H9 (cell line): ENCODE measurements around the gene KLHL13. TPM values are rescaled to one million over a fixed set of nuclear protein-coding genes. Genes with fewer than 3 reads are reported as not detected.

Experiments
- DNase-seq: peaks from one replicate; pipeline ENCODE4 v3.0.0-alpha.2; 2017
- H2AFZ ChIP-seq: one replicate; pipeline ENCODE4 v1.6.1; 2013; ENCODE audit warnings: mild to moderate bottlenecking, low read length, control low read depth, moderate library complexity
- H2AK5ac ChIP-seq: 2 replicates; pipeline ENCODE4 v1.6.1; 2013; ENCODE audit warnings: low read length, control low read depth, mixed read lengths; ENCODE audit not compliant: insufficient read length
- H2BK120ac ChIP-seq: one replicate; pipeline ENCODE4 v1.6.1; 2013; ENCODE audit warnings: low read depth, mild to moderate bottlenecking, low read length, control low read depth, inconsistent platforms; ENCODE audit not compliant: poor library complexity, severe bottlenecking
- H2BK12ac ChIP-seq: 2 replicates; pipeline ENCODE4 v1.6.1; 2013; ENCODE audit warnings: low read length, control low read depth, mixed read lengths, low read depth; ENCODE audit not compliant: insufficient read length
- H2BK15ac ChIP-seq: 2 replicates; pipeline ENCODE4 v1.6.1; 2013; ENCODE audit warnings: low read depth, low read length, control low read depth
- H2BK20ac ChIP-seq: one replicate; pipeline ENCODE4 v1.6.1; 2013; ENCODE audit warnings: low read depth, mild to moderate bottlenecking, low read length, control low read depth, inconsistent platforms; ENCODE audit not compliant: poor library complexity, severe bottlenecking
- H2BK5ac ChIP-seq: 2 replicates; pipeline ENCODE4 v1.6.1; 2013; ENCODE audit warnings: low read length, control low read depth, mixed read lengths; ENCODE audit not compliant: insufficient read length
- H3K14ac ChIP-seq: 2 replicates; pipeline ENCODE4 v1.6.1; 2013; ENCODE audit warnings: low read length, control low read depth; ENCODE audit not compliant: insufficient read depth
- H3K18ac ChIP-seq: 2 replicates; pipeline ENCODE4 v1.6.1; 2013; ENCODE audit warnings: low read depth, mild to moderate bottlenecking, mixed read lengths, low read length, control low read depth; ENCODE audit not compliant: insufficient read length
- H3K23ac ChIP-seq: 2 replicates; pipeline ENCODE4 v1.6.1; 2013; ENCODE audit warnings: low read length, control low read depth, mixed read lengths, low read depth; ENCODE audit not compliant: insufficient read length
- H3K23me2 ChIP-seq: 2 replicates; pipeline ENCODE4 v1.6.1; 2013; ENCODE audit warnings: low read depth, mild to moderate bottlenecking, mixed read lengths, low read length, control low read depth; ENCODE audit not compliant: insufficient read length, poor library complexity, severe bottlenecking
- H3K27ac ChIP-seq: 2 replicates; pipeline ENCODE4 v1.5.1; 2013; ENCODE audit warnings: low read length, control low read depth, mixed read lengths, low read depth; ENCODE audit not compliant: insufficient read length
- H3K27me3 ChIP-seq: 2 replicates; pipeline ENCODE4 v1.6.1; 2013; ENCODE audit warnings: low read length, control low read depth, inconsistent platforms; ENCODE audit not compliant: insufficient read depth
- H3K4ac ChIP-seq: 2 replicates; pipeline ENCODE4 v1.6.1; 2013; ENCODE audit warnings: low read depth, mild to moderate bottlenecking, control low read depth, inconsistent platforms, low read length, moderate library complexity
- H3K4me1 ChIP-seq: 2 replicates; pipeline ENCODE4 v1.6.1; 2013; ENCODE audit warnings: low read length, control low read depth, inconsistent platforms; ENCODE audit not compliant: insufficient read depth
- H3K4me2 ChIP-seq: 2 replicates; pipeline ENCODE4 v1.6.1; 2013; ENCODE audit warnings: low read length, control low read depth, mixed read lengths; ENCODE audit not compliant: insufficient read length, insufficient read depth
- H3K56ac ChIP-seq: 2 replicates; pipeline ENCODE4 v1.6.1; 2013; ENCODE audit warnings: low read depth, mild to moderate bottlenecking, mixed read lengths, low read length, control low read depth; ENCODE audit not compliant: insufficient read length
- H3K79me1 ChIP-seq: 2 replicates; pipeline ENCODE4 v1.6.1; 2013; ENCODE audit warnings: low read depth, mild to moderate bottlenecking, moderate library complexity, low read length, control low read depth, inconsistent platforms; ENCODE audit not compliant: insufficient read depth, poor library complexity, severe bottlenecking
- H3K79me2 ChIP-seq: 2 replicates; pipeline ENCODE4 v1.6.1; 2013; ENCODE audit warnings: low read length, control low read depth, inconsistent platforms; ENCODE audit not compliant: insufficient read depth
- H3K9ac ChIP-seq: 2 replicates; pipeline ENCODE4 v1.6.1; 2013; ENCODE audit warnings: low read length, control low read depth, mixed read lengths; ENCODE audit not compliant: insufficient read length; ENCODE audit errors: extremely low read depth
- H3K9me3 ChIP-seq: one replicate; pipeline ENCODE4 v1.6.1; 2013; ENCODE audit warnings: low read depth, low read length, inconsistent platforms; ENCODE audit not compliant: control insufficient read depth
- H3T11ph ChIP-seq: one replicate; pipeline ENCODE4 v1.6.1; 2013; ENCODE audit warnings: mild to moderate bottlenecking, low read length, control low read depth, inconsistent platforms
- H4K20me1 ChIP-seq: one replicate; pipeline ENCODE4 v1.6.1; 2013; ENCODE audit not compliant: control insufficient read depth, insufficient read length, insufficient read depth
- H4K5ac ChIP-seq: 2 replicates; pipeline ENCODE4 v1.6.1; 2013; ENCODE audit warnings: low read depth, mild to moderate bottlenecking, mixed read lengths, low read length, control low read depth; ENCODE audit not compliant: insufficient read length
- H4K8ac ChIP-seq: replicated peaks from 2 replicates; pipeline ENCODE4 v1.6.1; 2013; ENCODE audit warnings: low read length, control low read depth, mixed read lengths, low read depth; ENCODE audit not compliant: insufficient read length
- H4K91ac ChIP-seq: 2 replicates; pipeline ENCODE4 v1.6.1; 2013; ENCODE audit warnings: low read depth, mild to moderate bottlenecking, moderate library complexity, mixed read lengths, low read length, control low read depth; ENCODE audit not compliant: insufficient read length
- H3K27ac Mint-ChIP-seq, 3 experiments: 2 replicates in 2 of 3; 3 replicates in 1 of 3; pipeline ENCODE4 v1.8.0; 2020 to 2021; ENCODE audit warnings: mixed read lengths in 3 of 3, mild to moderate bottlenecking in 1 of 3, moderate library complexity in 1 of 3
- H3K27me3 Mint-ChIP-seq: 2 replicates; pipeline ENCODE4 v1.8.0; 2021; ENCODE audit warnings: low read depth, mild to moderate bottlenecking, moderate library complexity, mixed read lengths
- H3K36me3 Mint-ChIP-seq, 3 experiments: 2 replicates in 2 of 3; 3 replicates in 1 of 3; pipeline ENCODE4 v1.8.0; 2020 to 2021; ENCODE audit warnings: low read depth in 3 of 3, mixed read lengths in 3 of 3; ENCODE audit not compliant: insufficient read depth in 1 of 3
- H3K4me1 Mint-ChIP-seq, 2 experiments: 2 replicates each; pipeline ENCODE4 v1.8.0; 2020; ENCODE audit warnings: mixed read lengths in 2 of 2
- H3K4me3 Mint-ChIP-seq, 2 experiments: 2 replicates in 1 of 2; 3 replicates in 1 of 2; pipeline ENCODE4 v1.8.0; 2020 to 2021; ENCODE audit warnings: mild to moderate bottlenecking in 2 of 2, mixed read lengths in 2 of 2, moderate library complexity in 1 of 2
- H3K9me3 Mint-ChIP-seq, 2 experiments: 2 replicates in 1 of 2; 3 replicates in 1 of 2; pipeline ENCODE4 v1.8.0; 2020; ENCODE audit warnings: mild to moderate bottlenecking in 2 of 2, mixed read lengths in 2 of 2, moderate library complexity in 1 of 2
- CTCF ChIP-seq: fragments of 200-600 bp; sonication (generic); conservative IDR thresholded peaks from 3 replicates; pipeline ENCODE4 v1.8.0; 2021; ENCODE audit warnings: antibody characterized with exemption, mild to moderate bottlenecking
- WGBS: extraction: QIAGEN DNeasy Blood & Tissue Kit; methylation state at CpG from one replicate; pipeline ENCODE4 v1.1.7; 2013; ENCODE audit warnings: missing lambda C conversion rate, low lambda C conversion rate, mixed read lengths; ENCODE audit not compliant: insufficient read length; ENCODE audit errors: extremely low coverage; 5-methylcytosine and 5-hydroxymethylcytosine counted together
- total RNA-seq: library from RNA; stranded (reverse); gene quantifications from 2 replicates; pipeline ENCODE4 v1.2.1, GENCODE V29; 2021

The KLHL13 gene
- total RNA-seq, 1 experiment from 2014 or later, result 4.1 TPM

DNA sequence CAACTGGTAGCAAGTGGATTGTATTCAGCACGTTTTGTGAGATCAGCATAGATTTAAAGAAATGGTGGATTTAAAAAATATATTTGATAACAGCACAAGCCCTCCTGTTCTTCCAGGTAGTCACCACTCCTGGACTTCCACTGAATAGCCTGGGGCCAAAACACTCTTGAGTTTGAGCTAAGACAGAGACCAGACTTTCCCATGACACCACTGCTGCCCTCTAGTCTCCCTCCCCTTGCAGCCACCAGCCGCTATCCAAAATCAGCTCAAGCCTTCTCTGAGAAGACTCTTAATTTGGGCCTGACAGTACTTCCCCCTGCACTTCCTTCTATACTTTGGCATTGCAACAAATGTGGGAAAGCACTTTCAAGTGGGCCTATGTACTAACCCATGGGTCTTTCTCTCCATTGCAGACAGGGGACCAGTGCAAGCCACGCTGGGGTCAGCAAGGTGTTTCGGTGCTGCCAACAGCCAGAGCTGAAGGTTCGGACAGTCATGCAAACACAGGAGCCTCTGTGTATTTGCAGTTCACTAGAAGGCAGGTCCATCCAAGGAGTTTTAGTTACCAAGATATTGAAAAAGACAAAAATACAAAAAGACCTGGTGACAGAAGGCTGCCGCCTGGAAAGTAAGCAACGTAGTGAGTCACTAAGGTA is 40.5 kb upstream of the KLHL13 start:
- Histone ChIP-seq H3K79me1 (no peaks in the 10 kb centered on the region), H2BK12ac (no peak overlapping the region), H2BK15ac (no peak overlapping the region), H3T11ph (no peak overlapping the region), H4K5ac (no peak overlapping the region), H3K9ac (no peak overlapping the region), H3K9me3 (peaks cover 32% of the 10 kb centered on the region), H3K4ac (no peak overlapping the region), H3K56ac (no peak overlapping the region), H3K27ac (no peak overlapping the region), H2AK5ac (no peak overlapping the region), H4K8ac (no peak overlapping the region), H2BK5ac (no peak overlapping the region), H3K23me2 (no peaks in the 10 kb centered on the region), H4K20me1 (no peaks in the 10 kb centered on the region), H4K91ac (no peak overlapping the region), H2AFZ (no peak overlapping the region), H3K18ac (no peak overlapping the region), H3K4me2 (no peak overlapping the region), H3K23ac (no peak overlapping the region), H2BK120ac (no peak overlapping the region), H3K14ac (no peak overlapping the region), H3K4me1 (no peaks in the 10 kb centered on the region), H3K27me3 (no peaks in the 10 kb centered on the region), H3K79me2 (no peaks in the 10 kb centered on the region), H2BK20ac (no peak overlapping the region)
- no peaks in the 10 kb centered on the region for H3K4me1 Mint-ChIP-seq
- H3K36me3 Mint-ChIP-seq, result no peaks in the 10 kb centered on the region
- TF ChIP-seq CTCF, result no peak
- no peak overlapping the region for H3K27ac Mint-ChIP-seq
- DNase-seq, result no peak
- no peak overlapping the region for H3K4me3 Mint-ChIP-seq
- H3K9me3 Mint-ChIP-seq, result peaks cover 0 to 65% of the 10 kb centered on the region in 2 experiments; a peak in 3 of 5 replicates
- H3K27me3 Mint-ChIP-seq, result no peaks in the 10 kb centered on the region; the same call in 1 of the 2 replicates
- no CpG with 5 or more reads among the region's 7 CpGs for WGBS
